HG03457 (cell line): ENCODE measurements around the gene ZBED4.

Experiments used
- ATAC-seq: cut with Tn5 transposase; IDR thresholded peaks from one replicate; pipeline ENCODE4 v1.9.1; 2021; ENCODE audit warnings: moderate number of reproducible peaks; ENCODE audit not compliant: unreplicated experiment

Gene ZBED4

DNA sequence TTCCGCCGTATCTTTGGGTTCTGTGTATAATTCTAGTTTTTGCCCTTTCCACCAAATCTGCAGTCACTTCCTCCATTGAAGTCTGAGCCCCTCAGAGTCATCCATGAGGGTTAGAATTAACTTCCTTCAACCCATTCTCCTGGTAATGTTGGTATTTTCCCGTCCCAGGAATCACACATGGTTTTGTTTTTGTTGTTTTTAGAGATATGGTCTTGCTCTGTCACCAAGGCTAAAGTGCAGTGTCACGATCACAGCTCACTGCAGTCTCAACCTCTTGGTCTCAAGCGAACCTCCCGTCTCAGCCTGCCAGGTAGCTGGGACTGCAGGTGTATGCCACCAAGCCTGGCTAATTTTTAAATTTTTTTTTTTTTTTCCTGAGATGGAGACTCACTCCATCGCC lies 18.7 kb downstream of the ZBED4 start:
- no peak for ATAC-seq

DNA sequence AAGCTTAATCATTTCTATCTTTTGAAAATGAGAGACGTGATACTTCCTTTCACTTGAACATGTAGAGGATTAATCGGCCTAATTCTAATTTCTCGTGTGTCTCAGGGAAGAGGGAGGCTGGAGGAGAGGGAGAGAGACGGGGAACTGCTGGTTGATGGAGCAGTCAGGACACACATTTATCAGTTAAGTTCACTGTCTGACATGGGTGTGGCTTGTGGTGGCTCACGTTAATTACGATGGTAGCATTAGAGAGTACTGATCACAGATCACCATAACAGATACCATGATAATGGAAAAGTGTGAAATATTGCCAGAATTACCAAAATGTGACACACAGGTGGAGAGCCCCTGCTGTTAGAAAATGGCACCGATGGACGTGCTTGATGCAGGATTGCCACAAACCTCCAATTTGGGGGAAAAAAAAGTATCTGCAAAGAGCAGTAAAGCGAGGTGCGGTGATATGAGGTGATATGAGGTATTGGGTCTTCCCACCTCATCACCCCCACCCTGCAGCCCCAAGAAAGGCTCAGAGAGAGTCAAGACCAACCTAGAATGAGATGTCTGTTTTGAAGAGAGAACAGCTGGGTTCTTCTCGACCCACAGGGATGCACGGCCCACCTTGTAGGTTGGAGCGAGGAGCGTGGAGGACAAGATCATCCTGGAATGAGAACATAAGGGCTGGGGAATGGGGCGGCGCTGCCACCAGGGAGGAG lies 19.7 kb downstream of the ZBED4 start:
- no peak for ATAC-seq

DNA sequence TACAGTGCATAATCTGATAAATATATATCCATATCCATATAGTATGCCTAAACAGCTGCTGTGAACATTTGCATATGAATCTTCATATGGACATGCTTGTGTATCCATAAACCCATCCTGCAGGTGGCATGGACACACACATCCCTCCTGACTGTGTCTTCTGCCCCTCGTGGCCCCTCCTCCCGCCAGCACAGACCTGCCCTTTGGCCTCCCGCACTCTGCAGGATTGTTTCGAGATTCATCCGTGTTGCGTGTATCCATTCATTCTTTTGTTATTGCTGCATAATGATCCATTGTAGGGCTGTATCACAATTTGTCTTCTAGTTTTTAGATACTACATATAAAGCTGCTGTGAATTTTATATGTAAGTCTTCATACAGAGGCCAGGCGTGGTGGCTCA lies 24.0 kb downstream of the ZBED4 start:
- ATAC-seq: no peak

DNA sequence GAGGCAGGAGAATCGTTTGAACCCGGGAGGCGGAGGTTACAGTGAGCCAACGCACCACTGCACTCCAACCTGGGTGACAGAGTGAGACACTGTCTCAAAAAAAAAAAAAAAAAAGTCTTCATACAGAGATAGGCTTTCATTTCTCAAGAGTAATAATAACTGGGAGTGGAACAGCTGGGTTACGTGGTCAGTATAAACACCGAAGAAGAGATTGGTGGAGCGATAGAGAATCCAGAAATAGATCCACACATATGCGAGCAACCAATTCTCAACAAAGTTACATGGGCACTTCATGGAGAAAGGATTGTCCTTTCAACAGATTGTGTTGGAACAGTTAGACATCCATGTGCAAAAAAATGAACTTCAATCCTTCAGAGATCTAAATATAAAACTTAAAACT lies 24.6 kb downstream of the ZBED4 start:
- no peak for ATAC-seq

DNA sequence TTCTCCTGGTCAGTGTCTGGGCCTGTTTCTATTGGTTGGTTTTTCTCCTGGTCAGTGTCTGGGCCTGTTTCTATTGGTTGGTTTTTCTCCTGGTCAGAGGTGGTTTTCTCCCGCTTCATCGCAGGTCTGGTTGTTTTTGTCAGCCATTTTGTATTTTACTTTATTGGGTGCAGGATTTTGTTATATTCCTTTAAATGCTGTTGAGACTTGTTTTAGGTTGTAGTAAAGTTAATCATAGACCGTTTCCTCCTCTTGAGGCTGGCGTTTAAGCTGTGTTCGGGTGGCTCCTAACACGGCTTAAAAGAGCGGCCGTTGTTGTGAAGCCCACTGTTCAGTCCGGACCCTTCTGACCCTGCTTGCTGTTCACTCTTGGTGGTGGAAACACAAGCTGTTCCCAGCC lies 26.2 kb downstream of the ZBED4 start:
- no peak for ATAC-seq

DNA sequence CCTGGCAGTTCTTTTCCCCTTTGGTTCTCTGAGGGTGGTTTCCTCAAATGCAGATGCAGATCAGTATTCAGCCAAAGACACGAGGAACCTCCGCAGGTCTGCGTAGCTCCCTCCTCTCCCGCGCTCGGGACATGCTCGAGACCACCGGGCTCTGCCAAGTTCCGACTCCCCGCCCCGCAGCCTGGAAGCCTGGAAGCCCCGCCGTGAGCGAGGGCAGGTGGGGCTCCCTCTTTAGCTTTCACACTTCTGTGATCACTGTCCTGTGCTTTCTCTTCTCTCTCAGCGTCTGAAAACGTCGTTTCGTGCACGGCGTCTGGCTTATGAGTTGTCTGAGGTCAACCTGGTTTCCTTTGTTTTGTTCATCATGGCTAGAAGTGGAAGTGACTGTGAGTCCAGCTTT lies 26.6 kb downstream of the ZBED4 start:
- ATAC-seq: no peak

DNA sequence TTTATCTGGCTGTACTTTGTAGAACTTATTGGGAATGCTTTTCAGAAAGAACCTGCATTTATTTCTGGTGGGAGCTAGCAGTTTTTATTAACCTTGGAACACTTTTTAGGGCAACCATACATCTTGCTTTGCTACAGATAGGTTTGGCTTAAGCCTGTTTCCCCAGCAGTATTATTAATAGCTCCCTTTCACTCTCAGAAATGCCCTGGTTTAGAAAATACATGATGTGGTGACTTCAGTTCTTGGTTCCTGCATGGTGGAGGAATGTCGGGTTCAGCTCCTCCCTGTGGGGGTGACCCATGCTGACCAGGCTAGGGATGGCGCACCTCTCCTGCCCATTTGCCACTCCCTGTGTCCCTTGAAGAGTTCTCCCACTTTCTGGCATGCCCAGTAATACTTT lies 28.2 kb downstream of the ZBED4 start:
- ATAC-seq: no peak

DNA sequence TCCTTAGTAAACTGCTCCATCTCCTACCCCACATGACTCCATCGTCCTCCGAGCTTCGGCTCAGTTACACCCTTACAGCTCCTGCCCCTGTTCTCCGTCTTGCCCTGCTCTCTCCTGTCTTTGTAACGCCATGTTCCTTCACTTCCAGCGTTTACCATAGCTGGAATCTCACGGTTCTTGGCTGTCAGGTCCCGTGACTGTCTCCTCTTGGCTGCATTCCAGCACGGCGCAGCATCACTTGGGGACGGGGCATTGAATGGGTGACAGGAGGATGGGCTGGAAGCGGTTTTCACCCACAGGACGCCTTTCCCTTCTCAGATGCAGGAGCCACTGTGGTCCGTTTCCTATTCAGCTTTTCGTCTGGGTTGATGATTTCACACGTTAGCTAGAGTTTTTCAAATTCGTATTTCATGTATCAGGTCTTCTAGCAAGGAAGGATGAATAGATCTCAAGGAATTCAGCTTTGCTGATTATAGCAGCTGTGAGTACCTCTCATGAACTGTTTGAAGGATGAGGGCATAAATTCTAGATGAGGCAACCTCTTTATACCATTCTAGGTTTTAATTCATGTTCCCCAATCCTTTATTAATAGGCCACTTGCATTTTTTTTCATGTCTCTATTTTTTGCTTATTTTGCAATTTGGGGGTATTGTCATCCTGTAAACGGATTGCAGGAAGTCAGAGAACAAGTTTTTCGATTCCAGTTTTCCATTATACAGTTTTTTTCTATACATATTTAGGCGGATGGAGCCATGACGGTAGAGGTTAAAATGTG lies 29.1 kb downstream of the ZBED4 start:
- no peak for ATAC-seq

DNA sequence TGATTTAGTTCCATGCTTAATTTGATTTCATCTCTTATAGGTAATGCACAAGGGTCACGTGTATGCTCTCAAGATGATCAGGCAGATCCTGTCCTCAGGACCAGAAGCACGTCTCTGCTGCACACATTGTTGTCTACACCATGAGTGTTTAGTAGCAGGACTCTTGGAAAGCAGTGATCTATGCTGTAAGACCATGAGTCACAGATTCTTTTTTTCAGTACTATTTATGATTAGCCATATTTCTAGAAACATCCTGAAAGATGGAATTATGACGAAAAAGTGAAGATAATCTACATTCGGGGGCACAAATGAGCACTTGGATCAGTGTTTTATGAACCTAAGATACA lies 29.6 kb downstream of the ZBED4 start:
- ATAC-seq: no peak

DNA sequence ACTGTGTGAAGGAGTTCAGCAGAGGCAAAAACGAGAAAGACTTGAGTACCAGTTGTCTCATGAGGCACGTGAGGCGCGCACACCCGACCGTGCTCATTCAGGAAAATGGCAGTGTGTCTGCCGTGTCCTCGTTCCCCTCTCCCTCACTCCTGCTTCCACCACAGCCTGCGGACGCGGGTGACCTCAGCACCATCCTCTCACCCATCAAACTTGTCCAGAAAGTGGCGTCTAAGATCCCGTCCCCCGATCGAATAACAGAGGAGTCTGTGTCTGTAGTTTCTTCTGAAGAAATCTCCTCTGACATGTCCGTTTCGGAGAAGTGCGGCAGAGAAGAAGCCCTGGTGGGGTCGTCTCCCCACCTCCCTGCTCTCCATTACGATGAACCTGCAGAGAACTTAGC lies 30.4 kb downstream of the ZBED4 start:
- ATAC-seq: no peak

DNA sequence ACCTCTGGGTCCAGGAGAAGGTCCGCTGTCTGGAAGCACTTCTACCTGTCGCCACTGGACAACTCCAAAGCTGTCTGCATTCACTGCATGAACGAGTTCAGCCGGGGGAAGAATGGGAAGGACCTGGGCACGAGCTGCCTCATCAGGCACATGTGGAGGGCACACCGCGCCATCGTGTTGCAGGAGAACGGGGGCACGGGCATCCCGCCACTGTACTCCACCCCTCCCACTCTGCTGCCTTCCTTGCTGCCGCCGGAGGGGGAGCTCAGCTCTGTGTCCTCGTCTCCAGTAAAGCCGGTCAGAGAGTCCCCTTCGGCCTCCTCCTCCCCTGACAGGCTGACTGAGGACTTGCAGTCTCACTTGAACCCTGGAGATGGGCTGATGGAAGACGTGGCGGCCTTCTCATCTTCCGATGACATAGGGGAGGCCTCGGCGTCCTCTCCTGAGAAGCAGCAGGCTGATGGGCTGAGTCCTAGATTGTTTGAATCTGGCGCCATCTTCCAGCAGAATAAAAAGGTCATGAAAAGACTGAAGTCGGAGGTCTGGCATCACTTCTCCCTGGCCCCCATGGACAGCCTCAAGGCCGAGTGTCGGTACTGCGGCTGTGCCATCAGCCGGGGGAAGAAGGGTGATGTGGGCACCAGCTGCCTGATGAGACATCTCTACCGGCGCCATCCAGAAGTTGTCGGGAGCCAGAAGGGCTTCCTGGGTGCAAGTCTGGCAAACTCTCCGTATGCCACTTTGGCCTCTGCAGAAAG lies 31.0 kb downstream of the ZBED4 start:
- no peak for ATAC-seq

DNA sequence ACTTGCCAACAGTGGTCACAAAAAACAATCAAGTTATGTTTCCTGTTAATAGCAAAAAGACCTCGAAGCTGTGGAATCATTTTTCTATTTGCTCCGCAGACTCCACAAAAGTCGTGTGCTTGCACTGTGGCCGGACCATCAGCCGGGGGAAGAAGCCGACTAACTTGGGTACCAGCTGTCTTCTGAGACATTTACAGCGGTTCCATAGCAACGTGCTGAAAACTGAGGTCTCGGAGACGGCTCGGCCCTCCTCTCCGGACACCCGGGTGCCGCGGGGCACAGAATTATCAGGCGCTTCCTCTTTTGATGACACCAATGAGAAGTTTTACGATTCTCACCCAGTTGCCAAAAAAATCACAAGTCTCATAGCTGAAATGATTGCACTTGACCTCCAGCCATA lies 31.6 kb downstream of the ZBED4 start:
- no peak for ATAC-seq

DNA sequence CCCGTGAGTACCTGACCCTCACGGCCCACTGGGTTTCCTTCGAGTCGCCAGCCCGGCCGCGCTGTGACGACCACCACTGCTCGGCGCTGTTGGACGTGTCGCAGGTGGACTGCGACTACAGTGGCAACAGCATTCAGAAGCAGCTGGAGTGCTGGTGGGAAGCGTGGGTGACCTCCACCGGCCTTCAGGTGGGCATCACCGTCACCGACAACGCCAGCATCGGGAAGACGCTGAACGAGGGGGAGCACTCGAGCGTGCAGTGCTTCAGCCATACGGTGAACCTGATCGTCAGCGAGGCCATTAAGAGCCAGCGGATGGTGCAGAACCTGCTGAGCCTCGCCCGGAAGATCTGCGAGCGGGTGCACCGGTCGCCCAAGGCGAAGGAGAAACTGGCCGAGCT lies 32.2 kb downstream of the ZBED4 start:
- no peak for ATAC-seq

DNA sequence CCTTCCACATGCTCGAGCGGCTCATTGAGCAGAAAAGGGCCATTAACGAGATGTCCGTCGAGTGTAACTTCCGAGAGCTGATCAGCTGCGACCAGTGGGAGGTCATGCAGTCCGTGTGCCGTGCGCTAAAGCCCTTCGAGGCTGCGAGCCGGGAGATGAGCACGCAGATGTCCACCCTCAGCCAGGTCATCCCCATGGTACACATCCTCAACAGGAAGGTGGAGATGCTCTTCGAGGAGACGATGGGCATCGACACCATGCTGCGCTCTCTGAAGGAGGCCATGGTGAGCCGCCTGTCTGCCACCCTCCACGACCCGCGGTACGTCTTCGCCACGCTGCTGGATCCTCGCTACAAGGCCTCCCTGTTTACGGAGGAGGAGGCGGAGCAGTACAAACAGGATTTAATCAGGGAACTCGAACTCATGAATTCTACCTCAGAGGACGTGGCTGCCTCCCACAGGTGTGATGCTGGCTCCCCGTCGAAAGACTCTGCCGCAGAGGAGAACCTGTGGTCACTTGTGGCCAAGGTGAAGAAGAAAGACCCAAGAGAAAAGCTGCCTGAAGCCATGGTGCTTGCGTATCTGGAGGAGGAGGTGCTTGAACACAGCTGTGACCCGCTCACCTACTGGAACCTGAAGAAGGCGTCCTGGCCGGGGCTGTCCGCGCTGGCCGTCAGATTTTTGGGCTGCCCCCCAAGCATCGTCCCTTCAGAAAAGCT lies 32.9 kb downstream of the ZBED4 start:
- ATAC-seq: no peak

DNA sequence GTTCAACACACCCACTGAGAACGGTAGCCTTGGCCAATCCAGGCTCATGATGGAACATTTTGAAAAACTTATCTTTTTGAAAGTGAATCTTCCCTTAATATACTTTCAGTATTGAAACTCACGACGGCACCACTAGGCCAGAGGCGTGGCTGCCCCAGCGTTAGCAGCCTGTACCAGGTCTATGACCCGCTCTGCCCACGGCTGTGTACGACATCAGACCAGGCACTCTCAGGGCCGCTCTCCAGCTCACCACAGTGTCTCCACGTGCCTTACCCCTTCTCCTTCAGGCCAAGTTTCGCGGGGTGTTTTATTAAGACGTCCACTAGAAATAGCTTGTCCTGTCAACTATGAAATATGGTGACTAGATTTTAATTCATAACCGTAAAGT lies 33.4 kb downstream of the ZBED4 start:
- ATAC-seq: no peak

DNA sequence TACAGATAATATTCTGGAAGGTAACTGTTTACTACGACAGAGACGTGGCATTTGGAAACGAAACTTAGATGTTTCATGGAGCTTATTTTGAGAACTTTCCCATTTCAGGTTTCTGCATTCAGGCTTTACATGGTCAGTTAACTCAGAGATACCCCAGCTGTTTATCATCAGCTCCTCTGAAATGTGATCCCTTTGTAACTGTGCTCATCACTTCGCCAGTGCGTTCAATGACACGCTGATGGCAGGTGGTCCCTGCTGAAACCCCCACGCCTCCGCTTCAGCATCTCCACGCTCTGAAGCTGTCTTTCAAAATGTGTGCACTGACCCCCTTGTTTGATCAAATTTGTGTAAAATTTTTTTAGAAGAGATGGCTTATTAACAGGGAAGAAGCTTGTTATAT lies 34.1 kb downstream of the ZBED4 start:
- no peak for ATAC-seq

DNA sequence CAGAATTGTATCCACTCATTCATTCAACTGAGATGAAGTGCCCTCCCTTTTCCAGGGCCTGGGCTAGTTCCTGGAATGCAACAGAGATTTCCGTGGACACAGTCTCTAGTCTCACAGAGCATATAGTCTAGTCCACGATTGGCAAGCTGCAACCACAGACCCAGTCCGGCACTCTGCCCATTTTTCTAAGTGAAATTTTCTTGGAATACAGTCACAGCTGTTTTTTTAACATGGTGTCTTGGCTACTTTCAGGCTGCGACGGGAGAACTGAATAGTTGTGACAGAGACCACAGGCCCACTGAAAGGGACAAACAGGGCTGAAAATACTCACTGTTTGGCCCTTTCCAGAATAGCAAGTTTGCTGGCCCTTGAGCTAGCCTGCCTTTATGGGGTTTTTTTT lies 35.4 kb downstream of the ZBED4 start:
- ATAC-seq: no peak

DNA sequence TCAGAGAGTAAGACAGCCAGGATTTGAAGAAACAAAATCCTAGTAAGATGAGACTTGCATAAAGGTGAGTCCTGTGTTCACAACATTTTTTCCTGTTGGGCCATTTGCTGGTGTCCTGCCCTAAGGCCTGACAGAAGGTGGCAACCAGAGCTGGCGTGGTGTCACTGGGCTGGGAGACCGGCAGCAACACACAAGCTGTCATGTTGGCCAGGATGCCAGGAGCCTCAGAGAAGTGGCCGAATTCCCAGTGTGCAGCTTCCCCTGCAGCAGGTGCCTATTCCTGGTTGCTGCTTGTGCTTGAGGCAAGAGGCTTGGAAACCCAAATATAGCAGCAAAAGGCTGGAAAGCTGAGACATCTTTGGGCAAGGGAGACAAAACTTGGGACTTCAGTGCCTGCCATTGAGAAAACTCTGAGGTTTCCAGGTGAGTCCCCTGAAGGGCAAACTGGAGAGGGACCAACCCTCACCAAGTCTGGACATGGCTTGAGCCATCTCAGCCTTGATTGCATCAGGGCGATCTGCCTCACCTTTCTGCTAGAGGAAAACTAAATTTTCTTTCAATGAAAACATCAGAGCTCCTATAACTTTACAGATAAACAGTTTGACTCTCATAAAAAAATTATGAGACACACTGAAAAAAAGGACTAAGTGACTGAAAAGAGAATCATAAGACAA lies 38.7 kb downstream of the ZBED4 start:
- no peak for ATAC-seq

DNA sequence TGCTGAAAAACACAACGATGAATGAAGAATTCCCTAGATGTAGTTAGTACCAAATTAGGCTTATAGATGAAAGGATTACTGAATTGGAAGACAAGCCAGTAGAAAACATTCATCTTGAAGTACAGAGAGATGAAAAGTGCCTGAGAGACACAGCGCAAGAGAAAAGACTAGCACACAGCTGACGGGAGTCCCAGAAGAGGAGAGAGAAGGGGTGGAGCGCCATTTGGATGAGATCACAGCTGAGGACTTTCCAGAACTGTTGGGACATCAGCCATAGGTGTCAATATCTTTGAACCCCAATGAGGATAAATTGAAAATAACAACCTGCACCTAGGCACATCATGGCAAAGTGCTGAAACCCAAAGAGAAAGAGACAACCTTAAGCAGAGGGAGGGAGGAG lies 39.4 kb downstream of the ZBED4 start:
- no peak for ATAC-seq

DNA sequence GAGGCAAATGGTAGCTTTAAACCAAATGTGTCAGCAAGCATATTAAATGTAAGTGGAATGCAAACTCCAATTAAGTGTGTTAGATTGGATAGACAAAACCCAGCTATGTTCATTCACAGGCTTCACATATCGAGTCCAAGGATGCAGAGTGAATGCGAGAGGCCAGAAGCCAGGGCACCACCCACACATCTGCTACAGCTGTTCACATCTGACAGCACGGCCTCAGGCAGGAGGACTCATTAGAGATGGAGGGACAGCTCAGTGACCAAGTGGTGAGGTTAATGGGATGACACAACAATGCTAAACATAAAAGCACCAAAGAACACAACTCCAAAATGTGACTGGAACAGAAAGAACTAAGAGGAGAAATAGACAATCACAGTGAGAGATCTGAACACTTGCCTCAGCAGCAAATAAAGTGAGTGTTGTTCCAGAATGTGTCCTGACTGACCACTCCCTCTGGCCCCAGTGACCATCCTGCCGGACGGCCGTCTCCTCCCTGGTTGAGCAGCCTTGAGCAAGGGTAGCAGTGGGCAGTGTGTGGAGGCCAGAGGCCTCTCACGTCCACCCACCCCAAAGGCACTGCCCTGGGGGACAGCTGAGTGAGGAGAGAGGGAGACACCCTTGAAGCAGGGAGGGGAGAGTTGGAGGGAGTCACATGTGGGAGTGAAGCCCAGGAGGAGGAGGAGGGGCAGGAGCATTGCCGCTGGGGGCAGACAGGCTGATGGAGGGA lies 40.8 kb downstream of the ZBED4 start:
- no peak for ATAC-seq
